GM19452 (cell line): ENCODE measurements around the gene PARD3B.

Experiments used
- ATAC-seq: cut with Tn5 transposase; IDR thresholded peaks from one replicate; pipeline ENCODE4 v1.9.1; 2021; ENCODE audit not compliant: unreplicated experiment

PARD3B gene

GRCh38 chr2:204989877-204990276 is 444.6 kb downstream of the PARD3B start:
- no peak for ATAC-seq

DNA sequence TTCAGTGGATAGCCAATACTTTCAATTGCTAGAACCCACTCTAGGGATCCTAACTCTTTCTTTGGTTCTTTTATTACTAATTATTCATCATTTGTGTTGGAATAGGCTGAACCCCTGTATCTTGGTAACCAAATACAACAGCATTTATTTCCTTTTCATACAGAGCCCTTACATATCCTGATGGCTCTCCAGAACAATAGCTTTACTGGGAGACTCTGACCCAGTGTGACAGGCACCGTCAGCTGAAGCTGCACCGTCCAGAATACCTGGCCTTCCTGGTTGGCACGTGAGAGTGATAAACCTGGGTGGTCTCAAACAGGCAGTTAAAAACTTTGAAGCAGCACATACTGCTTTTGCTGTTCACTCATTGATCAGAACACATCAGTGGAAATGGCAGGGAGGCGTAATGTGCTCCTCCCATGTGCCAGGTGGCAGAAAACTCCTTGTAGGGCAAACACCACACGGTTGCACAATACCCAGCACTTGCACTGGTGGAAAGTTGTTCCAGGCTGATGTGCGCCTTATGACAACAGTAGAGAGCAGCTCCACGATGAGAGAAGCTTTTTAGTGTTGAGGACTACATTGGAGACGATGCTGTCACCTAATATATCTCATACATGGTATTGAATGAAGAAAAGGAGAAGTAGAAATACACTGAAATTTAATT is 456.2 kb downstream of the PARD3B start:
- no peak for ATAC-seq

- no peak for ATAC-seq
These were observed 457.1 kb downstream of the PARD3B start for GRCh38 chr2:205002390-205002789.

GRCh38 chr2:205003288-205003687 is 458.0 kb downstream of the PARD3B start:
- ATAC-seq, result no peak

DNA sequence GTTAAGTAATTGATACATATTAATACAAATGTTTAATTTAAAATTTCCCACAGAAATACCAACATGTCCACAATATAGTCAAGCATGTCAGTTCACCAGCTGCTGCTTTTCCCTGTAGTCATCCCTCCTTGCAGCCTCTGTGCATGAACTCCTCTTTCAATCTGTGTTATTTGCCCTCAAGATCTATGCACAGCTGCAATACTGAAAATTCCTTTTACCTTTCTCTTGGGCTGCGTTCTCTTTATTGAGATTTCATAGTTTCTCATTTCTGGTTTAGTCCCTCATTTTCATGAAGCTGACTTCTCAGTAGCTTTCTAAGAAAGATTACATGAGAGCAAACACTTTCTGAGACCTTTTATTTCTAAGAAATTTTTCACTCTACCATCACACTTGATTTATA is 464.9 kb downstream of the PARD3B start:
- ATAC-seq, result no peak

DNA sequence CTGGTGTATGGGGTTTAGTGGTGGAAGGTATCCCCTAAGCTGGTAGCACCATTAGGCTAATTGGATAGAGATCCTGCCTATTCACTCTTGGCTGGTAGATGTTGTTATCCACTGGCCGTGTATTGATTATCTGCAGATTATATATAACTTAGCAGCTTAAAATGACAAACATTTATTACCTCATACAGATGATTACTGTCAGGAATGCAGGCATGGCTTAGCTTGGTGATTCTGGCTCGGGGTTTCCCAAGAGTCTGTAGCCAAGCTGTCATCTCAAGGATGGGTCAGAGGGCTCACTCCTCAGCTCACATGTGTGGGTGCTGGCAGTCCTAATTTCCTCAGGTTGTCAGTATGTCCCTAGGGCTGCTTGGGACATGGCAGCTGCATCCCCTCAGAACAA is 465.8 kb downstream of the PARD3B start:
- ATAC-seq, result no peak

GRCh38 chr2:205012961-205013360 is 467.7 kb downstream of the PARD3B start:
- ATAC-seq, result no peak

GRCh38 chr2:205013586-205013985 is 468.3 kb downstream of the PARD3B start:
- ATAC-seq, result no peak

DNA sequence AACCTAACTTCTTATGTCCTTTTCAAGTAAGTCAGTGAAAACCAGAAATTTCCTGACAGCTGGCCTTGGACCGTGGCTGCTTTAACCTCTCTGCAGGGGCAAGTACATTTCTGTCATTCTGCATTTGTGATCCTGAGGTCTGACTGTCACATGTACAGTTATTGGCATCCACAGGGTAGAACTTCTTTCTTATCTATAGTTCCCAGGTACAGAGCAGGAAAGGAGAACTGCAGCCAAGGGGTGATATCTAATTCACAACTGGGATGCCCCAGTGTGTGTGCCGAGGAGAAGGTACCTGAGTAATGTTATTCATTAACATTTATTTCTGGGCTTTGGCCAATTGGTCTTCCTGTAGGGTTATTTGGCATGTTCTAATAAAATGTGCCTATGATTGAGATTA is 468.9 kb downstream of the PARD3B start:
- ATAC-seq, result no peak

- no peak for ATAC-seq
These were observed 472.1 kb downstream of the PARD3B start for GRCh38 chr2:205017381-205017780.

- no peak for ATAC-seq
These were observed 472.6 kb downstream of the PARD3B start for GRCh38 chr2:205017912-205018311.

DNA sequence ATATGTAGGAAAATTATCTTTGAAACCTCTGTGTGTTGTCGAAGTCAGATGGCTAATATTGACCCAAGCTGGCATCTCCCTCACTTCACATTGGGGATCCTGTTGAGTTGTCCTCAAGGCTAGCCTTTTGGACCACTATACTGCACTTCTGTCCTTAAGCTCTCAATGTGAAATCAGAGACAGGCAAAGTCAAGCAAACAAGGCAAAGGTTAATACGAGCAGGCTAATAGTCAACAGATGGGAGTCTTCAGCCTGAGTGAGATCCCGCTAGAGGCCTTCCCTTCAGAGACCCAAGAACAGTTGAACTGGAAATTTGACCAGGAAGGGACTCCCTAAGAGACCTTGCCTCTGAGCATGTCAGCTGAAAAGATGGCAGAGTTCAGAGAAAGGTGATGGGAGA is 475.4 kb downstream of the PARD3B start:
- no peak for ATAC-seq

DNA sequence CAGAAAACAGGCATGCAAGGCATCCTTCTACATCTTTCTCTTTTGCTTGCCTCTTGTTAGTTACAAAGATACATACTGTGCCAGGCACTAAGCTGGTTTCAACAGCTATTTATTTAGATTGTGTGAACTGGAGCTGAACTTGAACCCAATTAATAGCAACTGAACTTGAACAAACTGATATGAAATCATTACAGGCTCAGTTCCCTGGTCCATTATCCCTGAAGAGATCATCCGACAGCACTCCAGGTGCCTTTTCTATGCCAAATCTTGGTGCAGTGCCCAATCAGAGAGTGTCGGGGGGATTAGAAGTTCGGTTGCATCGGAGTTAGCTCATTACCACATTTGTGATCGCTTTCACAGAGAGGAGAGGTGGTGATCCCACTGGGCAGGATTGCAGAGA is 477.6 kb downstream of the PARD3B start:
- no peak for ATAC-seq

- ATAC-seq, result no peak
These were observed 479.7 kb downstream of the PARD3B start for GRCh38 chr2:205024822-205025518.

- no peak for ATAC-seq
These were observed 480.4 kb downstream of the PARD3B start for GRCh38 chr2:205025580-205026240.

DNA sequence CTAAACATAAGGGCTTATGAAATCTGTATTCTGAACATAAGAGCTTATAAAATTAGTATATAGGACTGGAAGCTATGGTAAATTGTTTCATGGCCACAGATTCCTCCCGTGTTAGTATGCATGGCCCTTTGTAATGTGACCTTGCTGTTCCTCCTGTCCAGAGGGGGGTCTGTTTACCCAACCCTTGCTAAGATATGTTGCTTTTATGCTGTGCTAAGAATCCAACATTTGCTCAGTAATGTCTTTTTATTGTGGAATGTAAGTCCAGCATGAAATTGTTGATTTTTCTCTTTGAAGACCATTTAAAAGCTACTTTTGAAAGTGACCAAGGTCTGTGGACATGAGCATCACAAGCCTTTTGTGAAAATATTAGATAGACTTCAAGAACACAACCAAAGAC is 485.4 kb downstream of the PARD3B start:
- no peak for ATAC-seq

DNA sequence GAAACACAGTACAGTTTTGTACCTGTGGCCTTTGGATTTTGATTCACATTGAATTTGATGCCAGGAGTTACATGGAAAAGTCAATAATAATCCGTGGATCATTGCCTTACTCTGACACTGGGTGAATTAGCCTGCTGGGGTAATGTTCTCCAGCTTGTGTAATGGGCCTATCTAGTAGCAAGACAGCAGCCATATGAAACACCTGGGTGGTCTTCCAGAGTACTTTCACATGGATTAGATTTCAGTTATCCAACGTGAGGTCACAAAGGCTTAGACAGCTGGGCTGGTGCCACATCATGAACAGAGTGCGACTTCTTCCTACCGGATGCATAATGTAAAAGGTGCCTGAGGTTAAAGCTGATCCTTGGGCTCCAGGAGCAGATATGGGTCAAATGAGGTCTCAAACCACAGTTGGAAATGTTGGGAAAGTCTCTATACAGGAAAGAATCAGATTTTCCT is 486.8 kb downstream of the PARD3B start:
- no peak for ATAC-seq

DNA sequence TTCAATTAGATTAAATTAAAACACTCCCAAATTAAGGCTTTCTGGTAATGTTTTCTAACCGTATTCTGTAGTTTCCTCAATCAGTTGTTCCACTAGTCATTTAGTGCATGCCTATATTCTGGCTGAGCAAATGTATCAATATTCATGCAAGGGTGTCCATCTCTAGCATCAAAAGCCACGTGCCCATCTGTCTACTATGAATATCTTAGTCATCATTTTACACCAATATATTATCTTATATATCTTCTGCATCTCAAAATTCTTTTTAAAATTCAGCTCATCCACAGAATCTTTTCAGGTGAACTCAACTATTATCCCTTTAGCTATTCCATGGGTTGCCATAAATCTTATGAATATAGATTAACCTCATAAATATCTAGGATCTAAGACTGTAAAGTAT is 488.2 kb downstream of the PARD3B start:
- no peak for ATAC-seq

DNA sequence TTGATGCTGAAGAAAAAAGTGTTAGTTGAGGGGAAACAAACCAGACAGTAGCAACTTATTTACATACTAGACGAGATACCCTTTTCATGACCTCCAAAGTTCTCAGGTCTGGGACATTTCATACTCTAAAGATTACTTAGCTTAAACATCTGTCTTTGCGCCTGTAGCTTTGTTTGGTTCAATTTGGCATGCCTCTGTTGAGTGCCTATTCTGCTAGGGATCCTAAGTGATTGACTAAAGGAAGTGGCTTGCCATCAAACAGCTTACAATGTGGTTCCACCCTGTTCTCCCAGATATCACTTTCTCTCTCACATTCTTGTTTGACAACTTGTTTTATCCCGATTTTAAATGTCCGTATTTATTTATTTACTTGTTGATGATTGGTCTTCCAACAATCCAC is 488.8 kb downstream of the PARD3B start:
- no peak for ATAC-seq

DNA sequence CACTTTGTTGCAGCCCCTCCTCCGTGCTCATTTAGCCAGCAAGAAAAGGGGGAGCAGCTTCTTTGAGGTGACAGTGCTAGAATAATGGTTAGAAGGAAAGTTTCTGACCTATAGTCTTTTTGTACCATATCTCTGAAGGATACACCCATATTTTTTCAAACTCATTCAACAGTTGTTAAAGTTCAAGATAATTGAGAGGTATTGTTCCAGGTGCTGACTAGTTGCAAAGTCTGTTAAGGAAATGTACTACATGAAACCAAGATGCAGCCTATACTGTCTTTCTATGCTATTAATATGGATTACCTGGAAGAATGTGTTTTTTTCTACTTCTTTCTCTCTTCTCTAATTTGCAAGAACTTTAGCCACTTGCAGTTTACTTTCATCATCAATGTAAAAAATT is 495.0 kb downstream of the PARD3B start:
- ATAC-seq, result no peak

DNA sequence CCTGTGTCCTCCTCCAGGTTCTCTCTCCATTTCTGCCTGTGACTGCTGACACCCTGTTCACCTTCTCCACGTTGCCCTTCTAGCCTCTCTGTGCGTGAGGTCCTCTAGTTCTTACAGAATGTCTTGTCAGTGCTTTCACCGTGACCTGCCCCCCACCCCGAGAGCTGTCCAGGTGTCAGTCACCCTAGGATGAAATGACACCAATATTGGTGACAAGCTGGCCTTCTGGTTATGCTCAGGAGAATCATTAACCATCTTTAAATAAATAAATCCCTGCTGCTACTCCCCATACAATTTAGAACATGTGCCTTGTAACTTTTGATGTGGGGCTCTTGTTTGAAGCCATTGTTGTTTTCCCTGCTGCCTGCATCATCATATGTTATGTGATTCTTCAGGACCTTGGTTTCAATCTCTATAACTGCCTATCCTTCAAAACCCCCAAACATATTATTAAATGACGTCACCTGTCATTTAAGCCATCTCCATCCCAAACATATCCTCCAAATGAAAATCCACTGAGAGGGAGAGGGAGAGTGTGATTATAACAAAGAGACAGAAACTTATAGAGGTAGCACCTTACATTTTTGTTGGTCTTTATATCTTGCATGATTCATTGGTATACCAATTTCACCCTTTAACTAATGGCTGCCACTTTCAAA is 496.3 kb downstream of the PARD3B start:
- ATAC-seq, result no peak

GRCh38 chr2:205043285-205043684 is 498.0 kb downstream of the PARD3B start:
- no peak for ATAC-seq
